GM19397 (cell line): Measurements from ENCODE around the gene GALNT9.

ENCODE experiments used
- ATAC-seq: cut with Tn5 transposase; IDR thresholded peaks from one replicate; pipeline ENCODE4 v1.9.1; 2021; ENCODE audit warnings: mild to moderate bottlenecking, moderate library complexity; ENCODE audit not compliant: unreplicated experiment

GALNT9 gene

GRCh38 chr12:132161796-132162507, 167.4 kb downstream of the GALNT9 start:
- no peak for ATAC-seq

GRCh38 chr12:132161036-132161781, 168.2 kb downstream of the GALNT9 start:
- ATAC-seq = no peak

GRCh38 chr12:132160601-132161035, 168.8 kb downstream of the GALNT9 start:
- ATAC-seq = no peak

GRCh38 chr12:132160016-132160415, 169.4 kb downstream of the GALNT9 start:
- ATAC-seq = no peak

GRCh38 chr12:132159555-132160003, 169.8 kb downstream of the GALNT9 start:
- no peak for ATAC-seq

- ATAC-seq = no peak
Measured at GRCh38 chr12:132158677-132159554, 170.5 kb downstream of the GALNT9 start.

GRCh38 chr12:132157733-132158409, 171.5 kb downstream of the GALNT9 start:
- no peak for ATAC-seq

- ATAC-seq = no peak
Measured at GRCh38 chr12:132156573-132157325, 172.6 kb downstream of the GALNT9 start.

GRCh38 chr12:132155771-132156572, 173.4 kb downstream of the GALNT9 start:
- no peak for ATAC-seq

GRCh38 chr12:132154941-132155770, 174.2 kb downstream of the GALNT9 start:
- no peak for ATAC-seq

GRCh38 chr12:132154341-132154761, 175.0 kb downstream of the GALNT9 start:
- no peak for ATAC-seq

GRCh38 chr12:132153501-132154340, 175.7 kb downstream of the GALNT9 start:
- peak; percentile 88 for ATAC-seq

GRCh38 chr12:132152953-132153352, 176.4 kb downstream of the GALNT9 start:
- ATAC-seq = no peak

GRCh38 chr12:132152411-132152821, 177.0 kb downstream of the GALNT9 start:
- no peak for ATAC-seq

- ATAC-seq = no peak
Measured at GRCh38 chr12:132151766-132152410, 177.5 kb downstream of the GALNT9 start.

- no peak for ATAC-seq
Measured at GRCh38 chr12:132151145-132151765, 178.1 kb downstream of the GALNT9 start.
